ENCODE measurements around the gene NUDT4. TPM values are rescaled to one million over a fixed set of nuclear protein-coding genes. Genes with fewer than 3 reads are reported as not detected.
"Not testable (repeated sequence)": the region's sequence is repeated elsewhere in the genome, so short reads cannot be mapped to it uniquely, and the experiment has no call there.

Gene NUDT4
- polyA plus RNA-seq, 2 of the 4 experiments (the other 2 are of a cell fraction), result 19.6 to 41.0 TPM

- no peak for TF ChIP-seq HOXB13 (CRISPR knock-in tag; IDR thresholded peaks at IDR 0.05; ENCODE audit: low read depth)
- TF ChIP-seq ATOH8 (CRISPR knock-in tag; IDR thresholded peaks at IDR 0.05; ENCODE audit: low read depth), result no peak
- no peak for TF ChIP-seq NR3C1 (IDR thresholded peaks at IDR 0.05)
- TF ChIP-seq CHD4 (IDR thresholded peaks at IDR 0.05; ENCODE audit: borderline replicate concordance), result no peak
- no peak for TF ChIP-seq NFE2L2 (conservative IDR thresholded peaks at IDR 0.05; ENCODE audit: low read length)
- TF ChIP-seq RNF2 (IDR thresholded peaks at IDR 0.05; ENCODE audit: borderline replicate concordance, low read depth), result no peak
- no peak for TF ChIP-seq ESRRA (IDR thresholded peaks at IDR 0.05; ENCODE audit: borderline replicate concordance, low read length)
- TF ChIP-seq CHD2 (IDR thresholded peaks at IDR 0.05; ENCODE audit: low read length, partially characterized antibody), result no peak
- TF ChIP-seq PHF8 (IDR thresholded peaks at IDR 0.05; ENCODE audit: borderline replicate concordance, low read depth), result no peak
- no peak for TF ChIP-seq CEBPB (IDR thresholded peaks at IDR 0.05)
- FAIRE-seq, result no peak
- Histone ChIP-seq H3K4me3 (no peak overlapping the region), H3K27ac (no peak overlapping the region), H3K4me2 (no peak overlapping the region), H3K4me1 (0 out of 3 replicates have a peak, but pooled peaks cover 7% of the 10 kb centered on the region), H3K9me3 (no peaks in the 10 kb centered on the region)
- no peak for DNase-seq (ENCODE audit: low read depth in 1 of 2, low spot score in 1 of 2)
- ChIA-PET POLR2A (interaction anchor here (0.6 kb wide), 1 partner anchor 388 kb away, joined by 3 read pairs; no protein-coding TSS in a partner anchor), CTCF (interaction anchor here (1.2 to 1.9 kb wide), 2 partner anchors 394 to 404 kb away, joined by 3 to 8 read pairs; no protein-coding TSS in a partner anchor)
- no peak for ATAC-seq
- WGBS (ENCODE audit: missing lambda C conversion rate), result 88% methylated on average over 5 of the region's 5 CpGs
These were observed 13.0 kb downstream of the NUDT4 start for GRCh38 chr12:93390549-93391297.

- TF ChIP-seq MAFK (IDR thresholded peaks at IDR 0.05; ENCODE audit: partially characterized antibody) (no peak), RCOR1 (IDR thresholded peaks at IDR 0.05; ENCODE audit: low read depth, low read length) (no peak)
- H3K4me2 ChIP-seq, result no peak overlapping the region
- H3K9me3 ChIP-seq, result no peaks in the 10 kb centered on the region
- no peak overlapping the region for H3K4me3 ChIP-seq
- no peak for FAIRE-seq
- H3K27ac ChIP-seq, result no peak overlapping the region
- WGBS (ENCODE audit: missing lambda C conversion rate), result 54% methylated on average over 2 of the region's 2 CpGs
- no peak for DNase-seq (ENCODE audit: low read depth in 1 of 2, low spot score in 1 of 2)
- ChIA-PET CTCF (interaction anchor here (0.7 to 1.3 kb wide), 2 partner anchors 11 to 406 kb away, joined by 3 to 6 read pairs; no protein-coding TSS in a partner anchor), POLR2A (no interaction called here)
- 0 out of 3 replicates have a peak, but pooled peaks cover 7% of the 10 kb centered on the region for H3K4me1 ChIP-seq
- no peak for ATAC-seq
These were observed 15.7 kb downstream of the NUDT4 start for GRCh38 chr12:93393425-93393824.

GRCh38 chr12:93397412-93397811 lies 19.7 kb downstream of the NUDT4 start:
- no peak overlapping the region for H3K4me2 ChIP-seq
- TF ChIP-seq ELK1 (IDR thresholded peaks at IDR 0.05; ENCODE audit: low read depth, low read length) (no peak), TFCP2L1 (CRISPR knock-in tag; IDR thresholded peaks at IDR 0.05) (no peak), HOXB5 (CRISPR knock-in tag; IDR thresholded peaks at IDR 0.05) (no peak), EP300 (IDR thresholded peaks at IDR 0.05) (no peak), CHD4 (IDR thresholded peaks at IDR 0.05; ENCODE audit: borderline replicate concordance) (no peak), MYC (IDR thresholded peaks at IDR 0.05; ENCODE audit: borderline replicate concordance, low read length) (no peak)
- no peak overlapping the region for H3K4me3 ChIP-seq
- no peaks in the 10 kb centered on the region for H3K4me1 ChIP-seq
- DNase-seq (ENCODE audit: low read depth in 1 of 2, low spot score in 1 of 2), result no peak
- ChIA-PET CTCF (interaction anchor here (0.6 to 5.3 kb wide), 55 partner anchors 8 to 1834 kb away, joined by 3 to 144 read pairs (median 4); partner anchors contain the start of gene EEA1), POLR2A (interaction anchor here (0.6 to 1.4 kb wide), 2 partner anchors 410 to 469 kb away, joined by 3 to 5 read pairs; no protein-coding TSS in a partner anchor)
- no peak for FAIRE-seq
- H3K9me3 ChIP-seq, result no peaks in the 10 kb centered on the region
- WGBS (ENCODE audit: missing lambda C conversion rate), result 79% methylated on average over 12 of the region's 12 CpGs
- no peak overlapping the region for H3K27ac ChIP-seq
- no peak for ATAC-seq

GRCh38 chr12:93399183-93399863 lies 21.6 kb downstream of the NUDT4 start:
- WGBS (ENCODE audit: missing lambda C conversion rate), result no CpG with 5 or more reads among the region's 5 CpGs
- H3K4me3 ChIP-seq; H3K27ac ChIP-seq; POLR2A ChIA-PET; H3K9me3 ChIP-seq; H3K4me2 ChIP-seq; DNase-seq (ENCODE audit: low read depth in 1 of 2, low spot score in 1 of 2); H3K4me1 ChIP-seq: not testable (repeated sequence)
- FAIRE-seq (peak; percentile 100), ATAC-seq (peak; percentile 99 to 100)
- CTCF ChIA-PET, result interaction anchor here (0.6 to 5.3 kb wide), 3 partner anchors 15 to 413 kb away, joined by 3 to 144 read pairs (median 3); no protein-coding TSS in a partner anchor
